GM23248 (cell line): ENCODE results near the gene LONP2.

Source experiments
- EZH2 ChIP-seq: fragments of 200-600 bp; sonication (generic); IDR thresholded peaks from 2 replicates; pipeline ENCODE4 v1.6.1; 2018; ENCODE audit warnings: antibody characterized with exemption, mild to moderate bottlenecking; ENCODE audit not compliant: insufficient read depth, poor library complexity, severe bottlenecking
- EZH2phosphoT487 ChIP-seq: fragments of 200-600 bp; sonication (generic); IDR thresholded peaks from 2 replicates; pipeline ENCODE4 v1.6.1; 2018; ENCODE audit warnings: antibody characterized with exemption, moderate library complexity, mild to moderate bottlenecking, low read depth; ENCODE audit not compliant: insufficient read depth

GRCh38 chr16:48282636-48283263 is 38.6 kb downstream of the LONP2 start:
- TF ChIP-seq EZH2 (no peak), EZH2phosphoT487 (no peak)
